ENCODE data around the gene MERTK.

The MERTK gene

GRCh38 chr2:112075490-112076260, 177.3 kb downstream of the MERTK start:
- peaks cover 0 to 6% (median 0%) of the 10 kb centered on the region in 5 donors for H3K4me1 ChIP-seq (ENCODE audit: control insufficient read depth in 5 of 5, insufficient read depth in 5 of 5, low read length in 5 of 5)
- H3K27ac ChIP-seq (ENCODE audit: low read depth, low read length), result no peak overlapping the region
- no peak overlapping the region for H3K9ac ChIP-seq (ENCODE audit: low read length in 5 of 5)
- no peak overlapping the region for H3K4me3 ChIP-seq (ENCODE audit: low read depth in 1 of 5, low read length in 5 of 5)
- no peaks in the 10 kb centered on the region for H3K9me3 ChIP-seq (ENCODE audit: control insufficient read depth in 5 of 5, low read length in 5 of 5)
- H3K36me3 ChIP-seq (ENCODE audit: control insufficient read depth in 5 of 5, insufficient read depth in 5 of 5, low read length in 5 of 5), result peaks cover 2 to 16% (median 9%) of the 10 kb centered on the region in 5 donors
- no peaks in the 10 kb centered on the region for H3K27me3 ChIP-seq (ENCODE audit: control insufficient read depth in 5 of 5, insufficient read depth in 4 of 5, low read length in 5 of 5)

DNA sequence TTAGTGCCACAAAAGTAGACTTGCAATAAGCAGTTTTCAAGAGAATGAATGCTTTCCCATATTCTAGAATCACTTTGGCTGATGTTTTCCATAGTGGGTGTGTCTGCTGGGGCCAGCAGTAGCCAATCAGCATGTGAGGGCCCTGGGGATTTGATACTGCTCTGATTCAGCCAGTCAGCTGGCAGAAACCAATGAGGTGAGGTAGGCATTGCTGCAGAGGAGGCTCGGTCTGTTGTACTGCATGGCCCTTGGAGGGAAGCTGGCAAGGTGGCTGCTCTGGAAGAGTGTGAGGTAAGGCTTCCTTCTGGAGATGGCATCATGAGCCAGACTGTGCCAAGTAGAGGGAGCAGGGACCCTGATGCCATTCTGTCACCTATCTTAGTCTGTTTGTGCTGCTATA, 179.4 kb downstream of the MERTK start:
- Histone ChIP-seq H3K36me3 (ENCODE audit: control insufficient read depth in 5 of 5, insufficient read depth in 5 of 5, low read length in 5 of 5) (peaks cover 9 to 32% (median 22%) of the 10 kb centered on the region in 5 donors), H3K27ac (ENCODE audit: low read depth, low read length) (no peak overlapping the region)

More for the DNA sequence above, 179.4 kb downstream of the MERTK start:
- H3K27me3 ChIP-seq (ENCODE audit: control insufficient read depth in 5 of 5, insufficient read depth in 4 of 5, low read length in 5 of 5), result no peaks in the 10 kb centered on the region
- no peaks in the 10 kb centered on the region for H3K9me3 ChIP-seq (ENCODE audit: control insufficient read depth in 5 of 5, low read length in 5 of 5)
- H3K4me3 ChIP-seq (ENCODE audit: low read depth in 1 of 5, low read length in 5 of 5), result no peak overlapping the region
- H3K4me1 ChIP-seq (ENCODE audit: control insufficient read depth in 5 of 5, insufficient read depth in 5 of 5, low read length in 5 of 5), result peaks cover 0 to 6% (median 0%) of the 10 kb centered on the region in 5 donors
- H3K9ac ChIP-seq (ENCODE audit: low read length in 5 of 5), result no peak overlapping the region
